ENCODE measurements around the gene IL31RA. TPM values are rescaled to one million over a fixed set of nuclear protein-coding genes. Genes with fewer than 3 reads are reported as not detected.

Gene IL31RA
- total and polyA plus RNA-seq, 2 experiments from 2014 or later: not detected

DNA sequence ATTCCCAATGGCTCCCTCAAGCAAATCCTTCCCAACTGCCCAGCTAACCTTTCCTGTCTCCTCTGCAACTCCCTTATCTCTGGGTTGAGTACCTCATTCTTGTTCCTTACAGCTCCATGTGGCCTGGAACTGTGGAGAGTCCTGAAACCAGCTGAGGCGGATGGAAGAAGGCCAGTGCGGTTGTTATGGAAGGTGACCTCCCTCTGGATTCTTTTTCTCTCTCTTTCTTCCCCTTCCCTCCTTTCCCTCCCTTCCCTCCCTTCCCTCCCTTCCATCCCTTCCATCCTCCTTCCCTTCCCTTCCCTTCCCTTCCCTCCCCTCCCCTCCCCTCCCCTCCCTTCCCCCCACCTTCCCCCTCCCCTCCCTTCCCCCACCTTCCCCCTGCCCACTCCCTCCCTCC, 45.1 kb downstream of the IL31RA start:
- TF ChIP-seq, protein P1, sequence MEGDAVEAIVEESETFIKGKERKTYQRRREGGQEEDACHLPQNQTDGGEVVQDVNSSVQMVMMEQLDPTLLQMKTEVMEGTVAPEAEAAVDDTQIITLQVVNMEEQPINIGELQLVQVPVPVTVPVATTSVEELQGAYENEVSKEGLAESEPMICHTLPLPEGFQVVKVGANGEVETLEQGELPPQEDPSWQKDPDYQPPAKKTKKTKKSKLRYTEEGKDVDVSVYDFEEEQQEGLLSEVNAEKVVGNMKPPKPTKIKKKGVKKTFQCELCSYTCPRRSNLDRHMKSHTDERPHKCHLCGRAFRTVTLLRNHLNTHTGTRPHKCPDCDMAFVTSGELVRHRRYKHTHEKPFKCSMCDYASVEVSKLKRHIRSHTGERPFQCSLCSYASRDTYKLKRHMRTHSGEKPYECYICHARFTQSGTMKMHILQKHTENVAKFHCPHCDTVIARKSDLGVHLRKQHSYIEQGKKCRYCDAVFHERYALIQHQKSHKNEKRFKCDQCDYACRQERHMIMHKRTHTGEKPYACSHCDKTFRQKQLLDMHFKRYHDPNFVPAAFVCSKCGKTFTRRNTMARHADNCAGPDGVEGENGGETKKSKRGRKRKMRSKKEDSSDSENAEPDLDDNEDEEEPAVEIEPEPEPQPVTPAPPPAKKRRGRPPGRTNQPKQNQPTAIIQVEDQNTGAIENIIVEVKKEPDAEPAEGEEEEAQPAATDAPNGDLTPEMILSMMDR (IDR thresholded peaks at IDR 0.05; ENCODE audit: low read depth, low read length): no peak
- peak in 1 of 2 donors; percentile 10 for DNase-seq (ENCODE audit: low read depth in 1 of 2, low spot score in 1 of 2)
- Histone ChIP-seq H3K36me3 (no peaks in the 10 kb centered on the region), H3K9me3 (ENCODE audit: low read depth) (no peaks in the 10 kb centered on the region), H3K27ac (no peak overlapping the region), H3K4me3 (no peak overlapping the region), H3K4me1 (ENCODE audit: low read depth) (no peaks in the 10 kb centered on the region), H3K27me3 (no peaks in the 10 kb centered on the region)

DNA sequence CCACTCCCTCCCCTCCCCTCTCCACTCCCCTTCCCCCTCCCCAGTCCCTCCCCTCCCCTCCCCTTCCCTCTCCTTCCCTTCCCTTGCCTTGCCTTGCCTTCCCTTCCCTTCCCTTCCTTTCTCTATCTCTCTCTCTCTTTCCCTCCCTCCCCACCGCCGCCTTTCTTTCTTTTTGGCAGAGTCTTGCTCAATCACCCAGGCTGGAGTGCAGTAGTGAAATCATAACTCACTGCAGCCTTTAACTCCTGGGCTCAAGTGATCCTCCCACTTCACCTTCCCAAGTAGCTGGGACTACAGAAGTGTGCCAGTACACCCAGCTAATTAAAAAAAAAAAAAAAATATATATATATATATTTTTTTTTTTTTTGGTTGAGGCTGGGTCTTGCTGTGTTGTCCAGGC, 45.5 kb downstream of the IL31RA start:
- no peak overlapping the region for H3K4me3 ChIP-seq
- TF ChIP-seq, protein P1 (IDR thresholded peaks at IDR 0.05; ENCODE audit: low read depth, low read length): no peak

DNA sequence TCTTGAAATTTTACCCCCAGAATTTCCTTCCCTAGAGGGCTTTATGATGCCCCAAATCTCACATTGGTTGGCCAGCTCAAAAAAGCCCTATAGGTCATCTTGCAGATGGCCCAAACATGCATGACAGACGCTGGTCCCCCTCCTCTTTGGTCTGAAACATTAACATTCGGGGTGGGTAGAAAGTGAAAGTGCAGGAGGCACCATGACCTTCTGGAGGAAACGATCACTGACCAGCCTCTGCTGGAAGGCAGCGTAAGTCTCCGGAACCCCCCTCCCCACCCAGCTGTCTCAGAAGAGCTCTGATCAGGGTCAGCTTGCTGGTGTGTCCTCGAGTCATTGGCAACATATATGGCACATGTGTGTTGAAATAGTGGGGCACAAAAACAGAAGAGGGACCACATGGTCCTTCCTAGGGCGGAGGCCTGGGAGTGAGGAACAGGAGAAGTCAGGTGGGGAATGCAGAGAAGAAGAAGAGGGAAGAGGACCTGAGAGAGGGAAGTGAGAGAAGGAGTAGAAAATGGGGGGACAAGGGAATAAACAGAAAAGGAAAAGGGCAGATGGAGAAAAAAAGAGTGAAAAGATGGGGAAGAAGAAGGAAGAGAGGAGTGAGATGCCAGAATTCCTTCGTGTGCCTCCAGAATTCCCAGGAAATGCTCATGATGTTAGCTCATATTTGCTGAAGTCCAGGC, 46.2 kb downstream of the IL31RA start:
- DNase-seq (ENCODE audit: low read depth in 1 of 2, low spot score in 1 of 2): no peak
- no peak overlapping the region for H3K27ac ChIP-seq
- no peaks in the 10 kb centered on the region for H3K9me3 ChIP-seq (ENCODE audit: low read depth)
- no peaks in the 10 kb centered on the region for H3K36me3 ChIP-seq
- no peaks in the 10 kb centered on the region for H3K27me3 ChIP-seq
- TF ChIP-seq, protein P1 (IDR thresholded peaks at IDR 0.05; ENCODE audit: low read depth, low read length): no peak
- H3K4me3 ChIP-seq: no peak overlapping the region
- no peaks in the 10 kb centered on the region for H3K4me1 ChIP-seq (ENCODE audit: low read depth)

More for the DNA sequence above, 45.5 kb downstream of the IL31RA start:
- peak in 1 of 2 donors; percentile 77 for DNase-seq (ENCODE audit: low read depth in 1 of 2, low spot score in 1 of 2)
- H3K9me3 ChIP-seq (ENCODE audit: low read depth): no peaks in the 10 kb centered on the region
- H3K36me3 ChIP-seq: no peaks in the 10 kb centered on the region
- H3K4me1 ChIP-seq (ENCODE audit: low read depth): no peaks in the 10 kb centered on the region
- H3K27ac ChIP-seq: no peak overlapping the region
- no peaks in the 10 kb centered on the region for H3K27me3 ChIP-seq

DNA sequence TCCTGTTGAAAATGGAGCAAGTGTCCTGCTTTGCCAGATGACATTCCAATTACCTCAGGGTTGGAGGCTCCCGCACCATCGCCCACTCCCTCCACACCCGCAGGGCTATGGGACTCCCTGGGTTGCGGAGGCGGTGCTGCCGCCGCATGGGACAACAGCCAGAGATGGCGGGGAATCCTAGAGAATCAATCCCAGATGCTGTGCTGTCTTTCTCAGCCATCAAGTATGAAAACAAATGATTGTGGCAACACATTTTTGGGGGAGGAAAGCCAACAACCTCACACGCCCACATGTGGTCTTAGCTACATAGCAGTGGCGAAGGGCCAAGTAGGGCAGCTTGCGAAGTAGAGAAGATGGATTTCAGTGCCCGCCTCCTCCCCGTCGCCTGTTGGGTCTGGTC, 46.7 kb downstream of the IL31RA start:
- Histone ChIP-seq H3K4me1 (ENCODE audit: low read depth) (no peaks in the 10 kb centered on the region), H3K4me3 (no peak overlapping the region), H3K36me3 (no peaks in the 10 kb centered on the region), H3K9me3 (ENCODE audit: low read depth) (no peaks in the 10 kb centered on the region), H3K27me3 (no peaks in the 10 kb centered on the region), H3K27ac (no peak overlapping the region)
- DNase-seq (ENCODE audit: low read depth in 1 of 2, low spot score in 1 of 2): peak in 1 of 2 donors; percentile 96
- TF ChIP-seq, protein P1 (IDR thresholded peaks at IDR 0.05; ENCODE audit: low read depth, low read length): no peak

DNA sequence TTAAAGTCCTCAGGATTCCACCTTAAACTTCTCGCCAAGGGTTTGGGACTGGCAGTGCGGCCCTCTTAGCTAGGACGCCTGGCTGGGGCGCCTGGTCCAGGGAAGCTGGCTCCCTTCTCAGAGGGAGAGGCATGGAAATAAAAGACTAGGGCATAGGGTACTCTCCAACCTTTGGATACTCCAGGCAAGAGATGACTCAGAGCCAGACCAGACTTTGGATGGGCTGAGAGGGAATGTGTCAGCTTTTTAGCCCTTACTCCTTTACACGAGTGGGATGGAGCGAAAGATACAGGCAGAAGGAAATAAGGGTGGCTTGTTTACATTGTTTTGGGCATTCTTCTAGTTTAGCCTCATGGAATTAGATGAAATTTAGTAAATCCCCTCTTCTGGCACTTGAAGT, 48.2 kb downstream of the IL31RA start:
- H3K9me3 ChIP-seq (ENCODE audit: low read depth): no peaks in the 10 kb centered on the region
- no peaks in the 10 kb centered on the region for H3K27me3 ChIP-seq
- no peaks in the 10 kb centered on the region for H3K36me3 ChIP-seq
- H3K4me1 ChIP-seq (ENCODE audit: low read depth): no peaks in the 10 kb centered on the region
- no peak overlapping the region for H3K27ac ChIP-seq
- peak in 1 of 2 donors; percentile 43 for DNase-seq (ENCODE audit: low read depth in 1 of 2, low spot score in 1 of 2)
- H3K4me3 ChIP-seq: no peak overlapping the region
- TF ChIP-seq, protein P1 (IDR thresholded peaks at IDR 0.05; ENCODE audit: low read depth, low read length): no peak
